Amygdala (tissue), 56 donors: ENCODE data around the gene NDUFB2.
A peak's percentile ranks its signal among the peaks of the same experiment; 100 is the strongest.
"Not testable (repeated sequence)": the region's sequence is repeated elsewhere in the genome, so short reads cannot be mapped to it uniquely, and the experiment has no call there.

Source experiments
- DNase-seq, 56 donors: peaks; one replicate each; lab custom pipeline; 2025; lab: John Stamatoyannopoulos, UW

Gene NDUFB2

GRCh38 chr7:140696680-140697446 is at the start of gene NDUFB2:
TSS of gene NDUFB2 (plus strand) at chr7:140696708. CDS start at chr7:140696745, 37 bp downstream.
- DNase-seq: peak in 55 of 56 donors; percentile 65 to 98 (median 89)

GRCh38 chr7:140646931-140647647 is 49.4 kb upstream of the NDUFB2 start:
- DNase-seq: peak in 15 of 56 donors; percentile 3 to 48 (median 20)

- no peak for DNase-seq
These were observed 46.8 kb upstream of the NDUFB2 start for GRCh38 chr7:140649556-140650205.

GRCh38 chr7:140650367-140650766 is 46.1 kb upstream of the NDUFB2 start:
- DNase-seq: no peak

GRCh38 chr7:140653319-140654108 is 43.0 kb upstream of the NDUFB2 start:
- DNase-seq: peak in 33 of 56 donors; percentile 9 to 75 (median 34)

GRCh38 chr7:140654109-140654387 is 42.5 kb upstream of the NDUFB2 start:
- DNase-seq: no peak

GRCh38 chr7:140654661-140655060 is 41.8 kb upstream of the NDUFB2 start:
- no peak for DNase-seq

- DNase-seq: no peak
These were observed 40.7 kb upstream of the NDUFB2 start for GRCh38 chr7:140655511-140656408.

- peak in 6 of 56 donors; percentile 16 to 41 (median 36) for DNase-seq
These were observed 39.7 kb upstream of the NDUFB2 start for GRCh38 chr7:140656548-140657515.

- no peak for DNase-seq
These were observed 38.6 kb upstream of the NDUFB2 start for GRCh38 chr7:140657891-140658290.

- DNase-seq: no peak
These were observed 36.7 kb upstream of the NDUFB2 start for GRCh38 chr7:140659856-140660255.

- peak in 1 of 56 donors; percentile 18 for DNase-seq
These were observed 35.4 kb upstream of the NDUFB2 start for GRCh38 chr7:140661124-140661523.

GRCh38 chr7:140662938-140663337 is 33.6 kb upstream of the NDUFB2 start:
- DNase-seq: not testable (repeated sequence)

- no peak for DNase-seq
These were observed 29.0 kb upstream of the NDUFB2 start for GRCh38 chr7:140667476-140667875.

GRCh38 chr7:140668641-140669040 is 27.9 kb upstream of the NDUFB2 start:
- DNase-seq: no peak

- no peak for DNase-seq
These were observed 27.2 kb upstream of the NDUFB2 start for GRCh38 chr7:140669352-140669751.

GRCh38 chr7:140669862-140670261 is 26.6 kb upstream of the NDUFB2 start:
- not testable (repeated sequence) for DNase-seq

GRCh38 chr7:140670343-140670935 is 26.1 kb upstream of the NDUFB2 start:
- no peak for DNase-seq
